Endothelial cell of umbilical vein (primary cell): ENCODE data around the gene AP2B1. TPM values are rescaled to one million over a fixed set of nuclear protein-coding genes. Genes with fewer than 3 reads are reported as not detected.

ENCODE experiments used
- BruUV-seq: library from RNA; stranded (reverse); fragments of 400-500 nt; replicated peaks from 2 replicates; lab custom pipeline; 2021; lab: Mats Ljungman, UMichigan
- CTCF ChIA-PET: fragments of 300-600, 350-600 bp; sonication (Branson Sonifier 250); formaldehyde crosslinking; loops from one replicate; lab custom pipeline; 2021; ENCODE audit warnings: antibody characterized with exemption, inconsistent platforms; lab: Charles Lee
- POLR2A ChIA-PET: fragments of 300-600, 350-600 bp; sonication (Branson Sonifier 250); formaldehyde crosslinking; loops from one replicate; lab custom pipeline; 2021; ENCODE audit warnings: antibody characterized with exemption, inconsistent platforms; lab: Charles Lee
- DNase-seq: peaks from one replicate; pipeline ENCODE4 v3.0.0-alpha.2; 2011; ENCODE audit warnings: low read depth, low spot score
- FAIRE-seq: peaks from 2 replicates; lab custom pipeline; 2011; peaks lifted over from hg19 to GRCh38; lab: Jason Lieb, UNC
- H2AFZ ChIP-seq: 2 replicates; pipeline ENCODE4 v1.6.0; 2012; ENCODE audit warnings: low read depth, low read length, control low read depth, inconsistent platforms
- H3K27ac ChIP-seq: 2 replicates; pipeline ENCODE4 v1.5.1; 2011; ENCODE audit warnings: low read depth, mild to moderate bottlenecking, control low read depth, low read length, moderate library complexity; ENCODE audit not compliant: insufficient read depth
- H3K27me3 ChIP-seq, 2 experiments: 2 replicates each; pipeline versions ENCODE4 v1.6.0 to v1.6.1; 2011; ENCODE audit warnings: low read length in 2 of 2, mixed read lengths in 1 of 2; ENCODE audit not compliant: control insufficient read depth in 2 of 2, insufficient read depth in 2 of 2
- H3K36me3 ChIP-seq, 2 experiments: 2 replicates in 1 of 2; 3 replicates in 1 of 2; pipeline ENCODE4 v1.5.1; 2011; ENCODE audit warnings: low read length in 2 of 2, mild to moderate bottlenecking in 1 of 2, moderate library complexity in 1 of 2; ENCODE audit not compliant: control insufficient read depth in 2 of 2, insufficient read depth in 2 of 2; ENCODE audit errors: extremely low read depth in 1 of 2
- H3K4me1 ChIP-seq: 3 replicates; pipeline ENCODE4 v1.5.1; 2011; ENCODE audit warnings: mild to moderate bottlenecking, low read length; ENCODE audit not compliant: control insufficient read depth, insufficient read depth; ENCODE audit errors: extremely low read depth
- H3K4me2 ChIP-seq: 2 replicates; pipeline ENCODE4 v1.6.1; 2011; ENCODE audit warnings: low read length, control low read depth, mixed read lengths; ENCODE audit not compliant: insufficient read depth
- H3K4me3 ChIP-seq, 3 experiments: fragments of 200-600 bp in 1 of 3; sonication (generic), shearing (Covaris generic) in 1 of 3; replicated peaks in 1 of 3; 2 replicates each; pipeline ENCODE4 v1.5.1; 2011 to 2016; ENCODE audit warnings: control low read depth in 3 of 3, low read length in 3 of 3, mild to moderate bottlenecking in 2 of 3, inconsistent platforms in 1 of 3, low read depth in 1 of 3, moderate library complexity in 1 of 3; ENCODE audit not compliant: insufficient read depth in 1 of 3
- H3K79me2 ChIP-seq: 2 replicates; pipeline ENCODE4 v1.6.0; 2012; ENCODE audit warnings: low read length, inconsistent platforms; ENCODE audit not compliant: control insufficient read depth, insufficient read depth
- H3K9ac ChIP-seq: replicated peaks from 2 replicates; pipeline ENCODE3; 2011; ENCODE audit warnings: low read length, control low read depth; ENCODE audit not compliant: insufficient read depth; ENCODE audit errors: extremely low read depth
- H3K9me1 ChIP-seq: replicated peaks from 3 replicates; pipeline ENCODE4 v1.6.0; 2011; ENCODE audit warnings: mild to moderate bottlenecking, low read length; ENCODE audit not compliant: control insufficient read depth, insufficient read depth; ENCODE audit errors: extremely low read depth
- H3K9me3 ChIP-seq: replicated peaks from 2 replicates; pipeline ENCODE4 v1.5.1; 2012; ENCODE audit warnings: low read length, inconsistent platforms; ENCODE audit not compliant: control insufficient read depth, insufficient read depth
- H4K20me1 ChIP-seq: replicated peaks from 2 replicates; pipeline ENCODE3; 2011; ENCODE audit warnings: mild to moderate bottlenecking, low read length; ENCODE audit not compliant: control insufficient read depth, insufficient read depth; ENCODE audit errors: extremely low read depth
- CTCF ChIP-seq, 2 donors: IDR thresholded peaks; 1 replicate in 1 of 2; 2 replicates in 1 of 2; pipeline ENCODE4 v1.5.1; 2011; ENCODE audit warnings: low read length in 2 of 2, mild to moderate bottlenecking in 2 of 2, moderate library complexity in 2 of 2, control low read depth in 1 of 2, inconsistent platforms in 1 of 2, low read depth in 1 of 2; ENCODE audit not compliant: insufficient read depth in 1 of 2; ENCODE audit errors: extremely low read depth in 1 of 2
- EZH2 ChIP-seq: IDR thresholded peaks from 2 replicates; pipeline ENCODE4 v1.6.1; 2012; ENCODE audit warnings: borderline replicate concordance, low read depth, mild to moderate bottlenecking, moderate library complexity, low read length, inconsistent platforms; ENCODE audit not compliant: severe bottlenecking
- FOS ChIP-seq: IDR thresholded peaks from 2 replicates; pipeline ENCODE4 v1.6.1; 2011; ENCODE audit warnings: mild to moderate bottlenecking, low read length, moderate library complexity, borderline replicate concordance; ENCODE audit not compliant: insufficient read depth
- GATA2 ChIP-seq: IDR thresholded peaks from 2 replicates; pipeline ENCODE4 v1.7.0; 2011; ENCODE audit warnings: low read depth, mild to moderate bottlenecking, moderate library complexity, mixed read lengths, low read length; ENCODE audit not compliant: insufficient read length, insufficient read depth
- JUN ChIP-seq: IDR thresholded peaks from 2 replicates; pipeline ENCODE4 v1.6.1; 2011; ENCODE audit warnings: borderline replicate concordance, low read depth; ENCODE audit not compliant: insufficient read length, insufficient read depth
- MAX ChIP-seq: IDR thresholded peaks from 2 replicates; pipeline ENCODE4 v1.6.1; 2011; ENCODE audit not compliant: insufficient read depth, insufficient read length
- MYC ChIP-seq: IDR thresholded peaks from one replicate; pipeline ENCODE4 v1.6.1; 2011; ENCODE audit warnings: mild to moderate bottlenecking, low read depth, low read length
- POLR2A ChIP-seq: IDR thresholded peaks from 2 replicates; pipeline ENCODE4 v1.6.1; 2012; ENCODE audit warnings: low read depth, mild to moderate bottlenecking, control low read depth, low read length
- POLR2AphosphoS5 ChIP-seq: IDR thresholded peaks from 2 replicates; pipeline ENCODE4 v1.6.1; 2012; ENCODE audit warnings: low read depth, mild to moderate bottlenecking, control low read depth, low read length, moderate library complexity; ENCODE audit not compliant: insufficient read depth
- dilution Hi-C: fragments of 300-500 bp; cut with MboI; formaldehyde crosslinking; loops from one replicate; pipeline ENCODE4 v1.15.0; 2019; ENCODE audit warnings: low sequenced_read_pairs; ENCODE audit not compliant: extremely low pct_ligation_motif_present
- intact Hi-C: fragments of 100-400 bp; cut with micrococcal nuclease; formaldehyde crosslinking; loops from one replicate; pipeline ENCODE4 v1.10.0; 2022
- polyA plus RNA-seq, 4 experiments: library from polyadenylated mRNA; depleted of rRNA in 3 of 4; stranded (reverse) in 3 of 4; unstranded in 1 of 4; fragments of >200 nt; gene quantifications; 2 replicates each; pipeline versions ENCODE4 v1.2.1 to v1.2.3, GENCODE V29; 2011 to 2012; ENCODE audit warnings: missing spikeins in 1 of 4
- total RNA-seq: library from RNA; stranded (reverse); gene quantifications from 2 replicates; pipeline ENCODE4 v1.2.3, GENCODE V29; 2021

AP2B1 gene
- total and polyA plus RNA-seq, 2 donors (not counting 3 experiments of a cell fraction or from before 2014, with no cell fraction given): 106 to 198 TPM

GRCh38 chr17:35743626-35744328 is 156.7 kb downstream of the AP2B1 start:
- no peaks in the 10 kb centered on the region for H3K79me2 ChIP-seq
- FAIRE-seq: no peak
- H3K4me2 ChIP-seq: no peak overlapping the region
- H3K9me3 ChIP-seq: no peaks in the 10 kb centered on the region
- H3K9me1 ChIP-seq: no peaks in the 10 kb centered on the region
- dilution Hi-C loops: loop anchor here (25.0 kb wide), 1 partner anchor 131 kb away; no protein-coding TSS in a partner anchor
- DNase-seq: peak; percentile 30
- no peaks in the 10 kb centered on the region for H3K4me1 ChIP-seq
- intact Hi-C loops: no loop called here
- H3K4me3 ChIP-seq: no peak overlapping the region
- no peak for TF ChIP-seq MYC
- TF ChIP-seq EZH2: no peak
- no peak for TF ChIP-seq JUN
- TF ChIP-seq MAX: no peak
- TF ChIP-seq POLR2AphosphoS5: no peak
- H2AFZ ChIP-seq: no peak overlapping the region
- POLR2A ChIA-PET: no interaction called here
- no peak overlapping the region for H3K27ac ChIP-seq
- H4K20me1 ChIP-seq: no peaks in the 10 kb centered on the region
- no peaks in the 10 kb centered on the region for H3K36me3 ChIP-seq
- H3K9ac ChIP-seq: no peak overlapping the region
- no TSS peak for BruUV-seq
- H3K27me3 ChIP-seq: peaks cover 27 to 37% of the 10 kb centered on the region in 2 experiments
- CTCF ChIA-PET: interaction anchor here (0.9 to 1.5 kb wide), 3 partner anchors 21 to 204 kb away, joined by 4 to 10 read pairs (median 4); no protein-coding TSS in a partner anchor

GRCh38 chr17:35744830-35745229 is 157.7 kb downstream of the AP2B1 start:
- dilution Hi-C loops: loop anchor here (25.0 kb wide), 1 partner anchor 133 kb away; no protein-coding TSS in a partner anchor
- no peak overlapping the region for H2AFZ ChIP-seq
- H3K9ac ChIP-seq: no peak overlapping the region
- H3K4me3 ChIP-seq: no peak overlapping the region
- BruUV-seq: no TSS peak
- H3K36me3 ChIP-seq: no peaks in the 10 kb centered on the region
- no peak overlapping the region for H3K4me2 ChIP-seq
- CTCF ChIA-PET: interaction anchor here (1.4 to 6.7 kb wide), 3 partner anchors 19 to 206 kb away, joined by 4 to 270 read pairs (median 13); no protein-coding TSS in a partner anchor
- POLR2A ChIA-PET: no interaction called here
- no peak for DNase-seq
- peaks cover 34 to 39% of the 10 kb centered on the region in 2 experiments for H3K27me3 ChIP-seq
- H3K79me2 ChIP-seq: no peaks in the 10 kb centered on the region
- FAIRE-seq: no peak
- TF ChIP-seq MYC: no peak
- TF ChIP-seq EZH2: no peak
- no peak for TF ChIP-seq POLR2A
- TF ChIP-seq POLR2AphosphoS5: no peak
- TF ChIP-seq FOS: no peak
- no peak for TF ChIP-seq CTCF (IDR thresholded peaks at IDR 0.05; ENCODE audit: extremely low read depth in 1 of 2, insufficient read depth in 1 of 2, low read depth in 1 of 2, low read length in 2 of 2)
- TF ChIP-seq JUN: no peak
- TF ChIP-seq MAX: no peak
- TF ChIP-seq GATA2: no peak
- H3K9me3 ChIP-seq: no peaks in the 10 kb centered on the region
- no peaks in the 10 kb centered on the region for H3K9me1 ChIP-seq
- H3K27ac ChIP-seq: no peak overlapping the region
- H4K20me1 ChIP-seq: no peaks in the 10 kb centered on the region
- intact Hi-C loops: no loop called here
- H3K4me1 ChIP-seq: no peaks in the 10 kb centered on the region
